HG02885 (cell line): ENCODE results near the gene SNRNP25.
"Not testable (repeated sequence)": the region's sequence is repeated elsewhere in the genome, so short reads cannot be mapped to it uniquely, and the experiment has no call there.

Experiments used
- ATAC-seq: cut with Tn5 transposase; IDR thresholded peaks from one replicate; pipeline ENCODE4 v1.9.1; 2021; ENCODE audit warnings: mild to moderate bottlenecking; ENCODE audit not compliant: unreplicated experiment, poor library complexity

Gene SNRNP25

DNA sequence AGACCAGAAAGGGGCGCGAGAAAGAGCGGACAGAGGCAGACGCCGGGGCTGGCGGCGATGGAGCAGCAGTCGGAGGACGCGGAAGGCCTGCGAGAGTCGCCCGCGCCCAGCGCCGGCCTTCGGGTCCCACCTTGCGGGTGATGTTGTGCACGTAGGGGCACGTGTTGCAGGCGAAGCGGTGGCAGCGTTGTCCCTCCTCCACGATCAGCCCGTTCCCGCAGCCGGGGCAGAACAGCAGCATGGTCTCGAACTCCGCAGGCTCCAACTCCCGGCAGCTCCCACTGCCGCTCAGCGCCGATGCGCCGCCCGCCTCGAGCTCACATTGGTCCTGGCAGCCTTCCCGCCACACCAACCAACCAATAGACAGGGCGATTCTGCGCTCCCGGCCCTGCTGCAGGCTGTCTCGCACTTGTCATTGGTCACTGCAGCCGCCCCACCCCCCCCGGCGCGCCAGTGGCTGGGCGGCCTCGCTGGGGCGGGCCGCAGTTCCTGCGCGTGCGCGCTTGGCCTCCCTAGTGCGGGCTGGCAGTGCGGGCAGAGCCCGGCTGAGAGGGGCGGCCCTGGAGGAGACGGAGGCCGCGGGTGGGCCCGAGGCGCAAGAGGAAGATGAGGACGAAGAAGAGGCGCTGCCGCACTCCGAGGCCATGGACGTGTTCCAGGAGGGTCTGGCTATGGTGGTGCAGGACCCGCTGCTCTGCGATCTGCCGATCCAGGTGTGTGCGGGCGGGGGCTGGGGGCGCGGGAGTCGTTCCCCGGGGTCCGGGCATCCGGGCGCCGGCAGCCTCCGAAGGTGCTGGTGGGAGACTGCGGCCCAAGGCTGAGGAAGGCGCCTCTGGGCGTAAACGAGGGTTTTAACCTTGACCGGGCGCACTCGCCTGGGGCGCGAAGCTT is at the start of gene SNRNP25, which contains the start of gene POLR3K:
Gene SNRNP25 (plus strand): TSS at position 483 of the 891 bp plus-strand sequence. CDS start 189 bp downstream, at position 672.
Gene POLR3K (minus strand): TSS at position 263 of the 891 bp plus-strand sequence. CDS start 22 bp downstream, at position 241.
- peak; percentile 95 for ATAC-seq

DNA sequence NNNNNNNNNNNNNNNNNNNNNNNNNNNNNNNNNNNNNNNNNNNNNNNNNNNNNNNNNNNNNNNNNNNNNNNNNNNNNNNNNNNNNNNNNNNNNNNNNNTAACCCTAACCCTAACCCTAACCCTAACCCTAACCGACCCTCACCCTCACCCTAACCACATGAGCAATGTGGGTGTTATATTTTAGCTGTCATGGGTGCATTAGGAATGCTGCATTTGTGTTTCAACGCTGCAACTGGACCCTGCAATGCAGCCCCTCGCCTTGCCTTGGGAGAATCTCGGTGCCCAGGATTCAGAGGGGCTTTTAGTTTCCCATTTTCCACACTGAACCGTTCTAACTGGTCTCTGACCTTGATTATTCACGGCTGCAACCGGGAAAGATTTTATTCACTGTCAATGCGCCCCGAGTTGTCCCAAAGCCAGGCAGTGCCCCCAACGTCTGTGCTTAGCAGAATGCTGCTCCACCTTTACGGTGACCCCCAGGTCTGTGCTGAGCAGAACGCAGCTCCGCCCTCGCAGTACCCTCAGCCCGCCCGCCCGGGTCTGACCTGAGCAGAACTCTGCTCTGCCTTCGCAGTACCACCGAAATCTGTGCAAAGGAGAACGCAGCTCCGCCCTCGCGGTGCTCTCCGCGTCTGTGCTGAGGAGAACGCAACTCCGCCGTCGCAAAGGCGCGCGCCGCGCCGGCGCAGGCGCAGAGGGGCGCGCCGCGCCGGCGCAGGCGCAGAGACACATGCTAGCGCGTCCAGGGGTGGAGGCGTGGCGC is 43.5 kb upstream of the SNRNP25 start:
- ATAC-seq, result no peak

- not testable (repeated sequence) for ATAC-seq
Measured at GRCh38 chr16:10772-11171, 42.9 kb upstream of the SNRNP25 start.

DNA sequence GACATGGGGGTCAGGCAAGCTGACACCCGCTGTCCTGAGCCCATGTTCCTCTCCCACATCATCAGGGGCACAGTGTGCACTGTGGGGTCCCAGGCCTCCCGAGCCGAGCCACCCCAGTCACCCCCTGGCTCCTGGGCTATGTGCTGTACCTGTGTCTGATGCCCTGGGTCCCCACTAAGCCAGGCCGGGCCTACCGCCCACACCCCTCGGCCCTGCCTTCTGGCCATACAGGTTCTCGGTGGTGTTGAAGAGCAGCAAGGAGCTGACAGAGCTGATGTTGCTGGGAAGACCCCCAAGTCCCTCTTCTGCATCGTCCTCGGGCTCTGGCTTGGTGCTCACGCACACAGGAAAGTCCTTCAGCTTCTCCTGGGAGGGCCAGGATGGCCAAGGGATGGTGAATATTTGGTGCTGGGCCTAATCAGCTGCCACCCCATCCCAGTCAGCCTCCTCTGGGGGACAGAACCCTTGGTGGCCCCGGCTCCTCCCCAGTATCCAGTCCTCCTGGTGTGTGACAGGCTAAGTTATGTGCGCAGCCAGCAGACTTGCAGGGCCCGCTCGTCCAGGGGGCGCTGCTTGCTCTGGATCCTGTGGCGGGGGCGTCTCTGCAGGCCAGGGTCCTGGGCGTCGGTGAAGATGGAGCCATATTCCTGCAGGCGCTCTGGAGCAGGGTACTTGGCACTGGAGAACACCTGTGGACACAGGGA is 36.4 kb upstream of the SNRNP25 start:
- not testable (repeated sequence) for ATAC-seq

GRCh38 chr16:20886-21285 is 32.7 kb upstream of the SNRNP25 start:
- ATAC-seq, result not testable (repeated sequence)

GRCh38 chr16:24151-24550 is 29.5 kb upstream of the SNRNP25 start:
- not testable (repeated sequence) for ATAC-seq

GRCh38 chr16:25926-26348 is 27.7 kb upstream of the SNRNP25 start:
- ATAC-seq, result peak; percentile 75

DNA sequence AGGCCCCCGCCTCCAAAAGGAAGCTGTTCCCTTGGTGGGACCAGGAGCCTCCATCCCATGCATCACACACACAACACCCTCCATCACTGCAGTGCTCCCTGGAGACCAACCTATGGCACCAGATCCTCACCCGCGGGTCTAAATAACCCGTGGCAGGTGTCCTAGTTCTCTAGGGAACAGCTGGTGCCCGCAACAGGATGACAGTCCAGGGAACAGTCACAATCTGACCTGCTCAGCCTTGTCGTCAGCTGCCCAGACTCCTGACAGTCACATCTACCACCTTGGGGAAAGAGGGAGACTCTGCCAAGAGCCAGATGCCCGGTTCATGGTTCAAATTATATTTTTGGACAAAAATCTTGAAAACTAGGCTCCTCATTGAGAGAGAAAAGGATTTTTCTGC is 23.0 kb upstream of the SNRNP25 start:
- not testable (repeated sequence) for ATAC-seq

DNA sequence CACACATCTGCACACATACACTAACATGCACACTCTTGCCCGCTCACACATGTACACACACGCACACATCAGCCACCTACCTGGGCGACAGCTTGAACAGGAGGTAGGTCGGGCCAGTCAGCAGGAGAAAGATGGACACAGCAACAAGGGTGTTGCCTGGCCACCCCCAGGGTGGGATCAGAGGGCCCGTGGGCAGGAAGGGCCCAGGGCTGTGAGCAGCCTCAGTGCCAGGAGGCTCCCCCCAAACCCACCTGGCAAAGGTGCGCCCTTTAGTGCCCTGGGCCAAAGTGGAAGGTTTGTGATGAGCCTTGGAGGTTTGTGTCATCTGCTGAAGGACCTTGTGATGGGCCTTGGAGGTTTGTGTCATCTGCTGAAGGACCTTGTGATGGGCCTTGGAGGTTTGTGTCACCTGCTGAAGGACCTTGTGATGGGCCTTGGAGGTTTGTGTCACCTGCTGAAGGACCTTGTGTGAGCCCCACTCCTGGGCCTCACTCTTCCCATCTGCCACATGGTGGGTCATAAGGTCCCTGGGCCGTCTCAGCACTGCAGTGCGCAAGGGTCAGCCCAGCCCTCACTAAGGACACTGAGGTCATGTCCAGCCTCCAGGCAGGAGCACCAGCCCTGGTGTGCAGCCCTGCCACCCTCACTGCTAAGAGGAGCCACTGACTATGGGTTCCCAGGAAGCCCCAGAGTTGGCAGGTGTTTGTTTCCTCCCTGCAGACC is 20.3 kb upstream of the SNRNP25 start:
- ATAC-seq, result not testable (repeated sequence)

DNA sequence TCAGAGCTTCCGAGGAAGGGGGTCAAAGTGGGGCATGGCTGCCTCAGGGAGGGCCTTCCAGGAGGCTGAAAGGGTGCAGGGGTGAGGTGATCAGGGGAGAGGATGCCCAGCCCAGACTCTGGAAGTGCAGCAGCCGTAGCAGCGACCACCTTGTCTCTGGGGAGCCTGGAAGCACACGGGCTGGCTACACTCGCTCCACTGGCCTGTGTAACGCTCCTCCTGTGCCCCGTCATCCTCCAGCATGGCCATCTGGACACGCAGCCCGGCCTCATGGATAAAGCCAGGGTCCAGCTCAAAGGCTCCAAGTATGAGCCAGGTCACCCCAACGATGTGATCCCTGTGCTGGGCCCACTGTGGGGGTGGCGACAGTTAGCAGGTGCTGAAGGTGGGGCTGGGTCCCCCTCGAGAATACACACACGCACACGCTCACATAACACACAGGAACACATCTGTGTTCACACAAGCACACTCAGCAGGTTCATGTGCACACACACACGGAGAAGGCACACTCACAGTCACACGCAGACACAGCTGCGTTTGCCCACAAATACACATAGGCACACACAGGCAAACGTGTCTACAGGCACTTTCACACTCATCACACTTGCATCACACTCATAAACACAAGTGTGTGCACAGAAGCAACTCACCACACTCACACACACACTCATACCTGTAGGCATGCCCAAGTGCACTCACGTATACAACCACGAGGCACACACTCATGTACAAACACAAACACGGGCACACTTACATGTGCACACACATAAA is 19.6 kb upstream of the SNRNP25 start:
- no peak for ATAC-seq

- ATAC-seq, result no peak
Measured at GRCh38 chr16:34648-34987, 19.0 kb upstream of the SNRNP25 start.

DNA sequence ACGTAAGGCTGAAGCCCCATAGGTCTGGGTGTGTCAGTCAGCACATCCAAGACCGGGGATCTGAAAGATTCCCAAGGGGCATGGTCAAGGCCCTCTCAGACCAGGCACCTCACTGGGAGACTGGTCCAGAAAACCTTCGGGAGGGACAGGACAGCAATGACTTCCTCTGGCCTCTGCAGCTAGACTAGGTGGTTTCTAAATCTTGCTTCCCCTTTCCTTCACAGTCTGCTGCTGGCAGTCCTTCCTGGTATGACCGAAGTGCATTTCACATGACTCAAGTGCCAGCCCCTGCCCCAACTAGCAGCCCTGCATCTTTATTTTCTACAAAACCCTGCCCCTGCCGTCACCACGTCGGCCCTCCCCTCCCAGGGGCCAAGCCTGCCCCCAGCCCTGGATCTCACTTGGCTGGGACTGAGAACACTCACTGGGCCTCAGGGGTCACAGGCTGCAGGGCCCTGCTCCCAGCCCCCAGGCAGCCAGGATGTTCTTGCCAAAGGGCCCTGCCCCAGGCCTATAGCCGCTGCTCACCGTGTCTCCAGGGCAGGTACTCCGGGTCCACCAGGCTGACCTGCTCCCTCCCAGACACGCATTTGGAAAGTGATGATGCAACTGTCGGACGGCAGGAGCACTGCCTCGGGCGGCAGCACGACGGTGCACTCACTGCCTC is 18.5 kb upstream of the SNRNP25 start:
- no peak for ATAC-seq

- no peak for ATAC-seq
Measured at GRCh38 chr16:35678-36305, 17.8 kb upstream of the SNRNP25 start.

- no peak for ATAC-seq
Measured at GRCh38 chr16:36336-36984, 17.2 kb upstream of the SNRNP25 start.

- ATAC-seq, result no peak
Measured at GRCh38 chr16:37511-37910, 16.1 kb upstream of the SNRNP25 start.

DNA sequence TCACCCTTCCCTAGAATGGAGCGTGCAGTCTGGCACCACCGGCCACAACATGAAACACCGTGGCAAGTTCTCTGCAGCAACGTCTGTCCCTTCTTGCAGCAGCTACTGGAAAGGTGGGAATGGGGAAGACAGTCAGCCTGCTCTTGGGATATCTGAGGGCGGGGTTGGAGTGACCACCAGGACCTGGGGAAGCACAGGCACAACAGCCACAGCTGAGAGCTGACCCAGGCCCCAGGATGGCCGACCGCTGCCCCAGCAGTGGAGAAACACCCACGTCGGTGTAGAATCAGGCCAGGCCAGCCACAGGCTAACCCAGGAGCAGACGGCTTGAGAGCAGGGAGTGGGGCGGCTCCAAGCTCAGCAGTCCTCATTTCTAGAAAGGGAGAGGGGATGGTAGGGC is 15.4 kb upstream of the SNRNP25 start:
- ATAC-seq, result not testable (repeated sequence)

GRCh38 chr16:38941-39892 is 14.4 kb upstream of the SNRNP25 start:
- ATAC-seq, result peak; percentile 85
